ENCODE data around the gene FAM47B.

FAM47B gene

DNA sequence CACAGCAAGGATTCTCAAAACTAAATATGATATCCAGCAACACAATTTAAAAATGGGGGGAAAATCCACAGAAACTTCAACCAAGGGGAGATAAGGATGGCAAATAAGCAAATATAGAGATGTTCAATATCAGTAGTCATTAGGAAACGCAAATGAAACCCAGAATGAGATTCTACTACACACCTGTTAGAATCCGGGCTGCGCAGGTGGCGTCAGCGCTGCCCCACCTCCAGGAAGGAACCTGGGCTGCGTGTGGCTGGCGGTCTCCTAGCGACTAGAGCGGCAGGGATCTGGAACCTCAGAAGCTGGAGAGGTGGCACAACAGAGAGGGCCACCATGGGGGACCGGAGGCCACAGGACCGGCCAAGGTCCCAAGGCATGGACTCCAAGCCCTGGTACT is at the start of gene FAM47B:
TSS of gene FAM47B (plus strand) at position 301 of the 400 bp plus-strand sequence. CDS start at position 337, 36 bp downstream.
- DNase-seq: no peak

DNA sequence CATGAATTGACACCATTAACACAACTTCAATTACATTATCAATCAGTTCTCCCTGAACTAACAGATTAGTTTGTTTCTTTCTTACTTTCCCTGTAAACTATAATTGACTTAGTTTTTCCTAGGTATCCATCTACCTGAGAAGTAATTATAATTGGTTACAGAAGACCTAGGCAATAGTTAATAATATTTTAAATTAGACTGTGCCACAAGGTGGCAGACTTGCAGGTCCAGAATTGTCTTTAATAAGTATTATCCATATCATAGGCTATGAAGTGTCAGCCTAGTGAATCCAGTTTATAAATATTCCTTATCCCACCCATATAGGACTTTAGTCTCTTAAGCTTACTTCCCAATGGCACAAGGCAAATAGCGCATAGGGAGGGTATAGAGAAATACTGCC is 48.9 kb upstream of the FAM47B start:
- DNase-seq: no peak

DNA sequence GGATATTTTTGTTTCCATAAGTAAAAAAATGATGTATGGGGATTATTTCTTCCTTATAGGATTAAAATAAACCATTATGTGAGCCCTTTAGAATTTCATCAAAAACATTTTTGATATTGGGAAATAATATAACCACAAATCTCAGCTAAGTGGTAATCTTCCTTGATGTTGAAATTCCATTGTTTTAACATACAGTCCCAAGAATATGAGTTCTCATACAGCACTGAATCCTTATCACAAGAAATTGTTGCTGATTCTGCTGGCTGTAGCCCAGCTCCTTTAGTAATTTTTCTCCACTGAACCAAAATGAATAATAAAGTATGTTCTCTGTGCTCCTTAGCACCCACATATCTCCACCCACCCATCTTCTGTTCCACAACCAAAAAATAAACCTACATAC is 41.9 kb upstream of the FAM47B start:
- DNase-seq: no peak

DNA sequence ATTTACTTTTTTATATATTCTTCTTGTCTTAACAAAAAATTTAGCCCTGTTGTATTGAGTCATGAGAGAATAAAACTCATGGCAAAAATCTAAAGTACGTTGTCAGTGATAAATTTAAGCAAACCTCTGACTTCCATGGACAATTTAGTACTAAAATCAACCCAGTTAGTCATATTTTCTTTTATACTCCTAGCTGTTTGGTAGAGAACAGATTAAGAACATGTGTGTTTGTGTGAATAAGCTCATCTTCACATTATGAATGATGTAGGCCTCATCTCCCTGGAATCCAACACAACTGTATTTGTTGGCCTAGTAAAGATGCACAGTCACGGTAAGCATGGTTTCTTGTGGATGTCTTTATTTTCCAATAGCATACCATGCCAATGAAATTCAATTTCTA is 40.8 kb upstream of the FAM47B start:
- no peak for DNase-seq

DNA sequence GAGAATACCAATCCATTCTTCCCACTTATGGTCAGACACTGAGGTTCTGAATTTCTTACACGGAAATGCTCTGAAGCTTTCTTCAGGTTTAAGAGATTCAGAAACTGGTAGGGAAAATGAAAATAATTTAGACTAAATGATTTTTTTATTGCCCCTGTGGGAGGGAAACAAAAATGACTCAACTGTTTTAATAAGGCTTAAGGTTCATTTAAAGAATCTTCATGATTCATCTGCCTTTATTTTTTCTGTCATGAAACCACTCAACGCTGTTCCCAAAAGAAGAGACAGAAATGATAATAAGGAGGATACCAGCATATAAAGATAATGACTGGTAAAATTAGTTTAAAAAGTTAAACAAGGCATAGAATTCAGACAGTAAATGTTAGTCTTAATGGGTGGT is 39.3 kb upstream of the FAM47B start:
- no peak for DNase-seq

DNA sequence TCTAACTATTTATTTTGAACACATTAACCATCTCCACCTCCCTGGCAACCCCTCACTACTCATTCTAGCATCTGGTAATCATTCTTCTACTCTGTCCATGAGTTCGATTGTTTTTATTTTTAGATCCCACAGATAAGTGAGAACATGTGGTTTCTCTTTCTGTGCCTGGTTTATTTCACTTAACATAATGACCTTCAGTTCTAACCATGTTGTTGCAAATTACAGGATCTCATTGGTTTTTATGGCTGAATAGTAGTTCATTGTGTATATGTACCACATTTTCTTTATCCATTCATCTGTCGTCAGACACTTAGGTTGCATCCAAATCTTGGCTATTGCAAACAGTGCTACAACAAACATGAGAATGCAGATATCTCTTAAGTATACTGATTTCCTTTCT is 33.4 kb upstream of the FAM47B start:
- no peak for DNase-seq

DNA sequence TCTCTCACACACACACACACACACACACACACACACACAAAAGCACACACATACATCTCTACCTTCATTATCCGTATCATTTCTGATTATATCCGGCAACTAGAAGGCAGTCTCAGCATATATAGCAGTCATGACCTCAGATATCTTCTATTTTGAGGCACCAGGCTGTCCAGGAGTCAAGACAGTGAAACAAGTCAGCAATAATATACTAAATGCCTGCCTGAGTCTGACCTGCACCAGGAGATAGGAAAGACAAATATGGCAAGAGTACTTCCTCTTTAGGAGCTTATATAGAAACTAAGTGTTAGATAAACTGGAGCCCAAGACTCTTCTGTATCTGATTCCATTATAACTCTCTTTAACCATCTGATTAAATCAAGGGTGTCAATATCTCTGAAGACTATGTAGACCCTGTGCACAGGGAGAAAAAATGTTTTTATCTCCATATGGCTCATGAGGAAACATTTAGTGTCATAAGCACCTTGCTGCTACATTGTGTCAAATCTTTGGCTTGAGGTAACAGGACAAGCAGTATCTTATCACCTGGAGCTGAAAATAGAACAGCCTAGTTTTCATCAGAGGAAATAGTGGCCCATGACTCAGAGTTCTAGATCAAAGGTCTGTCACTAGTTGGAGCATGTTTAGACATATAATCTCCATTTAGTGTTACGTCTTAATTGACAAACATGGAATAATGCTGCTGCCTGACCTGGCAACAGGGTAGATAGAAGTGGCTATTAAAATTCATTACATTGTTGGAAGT is 27.0 kb upstream of the FAM47B start:
- no peak for DNase-seq

DNA sequence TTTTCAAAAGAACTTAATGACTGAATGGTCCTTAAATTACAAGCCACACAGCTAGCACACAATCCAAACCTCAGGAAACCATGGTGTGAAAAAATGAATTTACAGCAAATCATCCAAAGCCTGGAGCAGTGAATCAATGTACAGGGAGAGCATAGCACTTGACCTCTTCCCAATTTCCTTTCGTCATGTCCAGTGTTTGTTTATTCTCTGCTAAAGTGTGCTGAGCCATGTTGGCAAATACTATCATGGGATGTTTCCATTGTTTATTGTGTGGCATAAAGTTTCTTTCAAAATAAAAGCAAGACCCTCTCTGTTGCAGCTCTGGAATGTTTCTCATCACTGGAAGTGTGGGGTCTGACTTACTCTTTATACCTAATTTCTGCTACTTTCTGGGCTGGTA is 25.4 kb upstream of the FAM47B start:
- no peak for DNase-seq

DNA sequence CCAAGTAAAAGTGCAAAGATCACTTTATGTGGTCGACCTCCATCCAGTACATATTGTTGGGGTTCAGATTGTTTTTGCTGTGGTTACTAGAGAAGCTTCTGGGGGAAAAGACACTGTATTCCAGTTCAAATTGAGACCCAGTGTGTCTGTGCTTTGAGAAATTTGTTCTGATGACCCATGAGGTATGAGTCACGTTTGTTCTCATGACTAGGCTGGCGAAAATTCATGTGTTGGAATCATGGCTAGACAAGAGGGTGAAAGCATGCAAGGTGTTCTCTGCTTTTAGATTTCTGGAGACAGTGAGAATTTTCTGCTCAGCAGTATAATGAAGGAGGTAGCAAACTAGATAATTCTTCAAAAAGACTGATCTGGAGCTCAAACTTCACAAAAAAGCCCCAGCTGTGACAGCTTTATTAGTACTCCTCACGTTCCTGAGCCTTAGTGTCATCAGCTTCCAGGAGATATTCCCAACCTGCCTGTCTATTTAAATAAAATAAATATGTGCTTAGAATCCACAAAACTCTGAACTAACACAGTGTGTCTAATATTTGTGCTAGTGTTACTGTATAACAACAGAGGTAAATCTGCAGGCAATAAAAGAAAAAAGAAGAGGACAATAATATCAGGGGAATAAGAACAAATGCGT is 24.4 kb upstream of the FAM47B start:
- no peak for DNase-seq

DNA sequence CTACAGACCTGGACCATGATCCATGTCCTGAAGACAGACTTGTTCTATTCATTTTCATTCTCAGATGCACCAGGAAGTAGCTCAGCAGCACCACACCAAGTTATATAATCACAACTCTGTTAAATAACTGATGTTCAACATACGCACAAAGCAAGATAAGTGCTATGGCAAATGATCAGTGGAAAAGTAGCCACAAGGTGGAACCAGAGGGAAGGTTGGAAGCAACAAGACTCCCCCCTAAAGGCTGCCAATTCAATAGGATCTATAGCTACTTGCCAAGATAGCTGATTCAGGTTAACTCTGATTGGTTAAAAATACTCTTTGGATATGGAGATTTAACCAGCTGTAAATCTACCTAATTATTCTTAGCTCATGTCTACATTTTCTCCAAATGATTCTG is 23.7 kb upstream of the FAM47B start:
- no peak for DNase-seq

DNA sequence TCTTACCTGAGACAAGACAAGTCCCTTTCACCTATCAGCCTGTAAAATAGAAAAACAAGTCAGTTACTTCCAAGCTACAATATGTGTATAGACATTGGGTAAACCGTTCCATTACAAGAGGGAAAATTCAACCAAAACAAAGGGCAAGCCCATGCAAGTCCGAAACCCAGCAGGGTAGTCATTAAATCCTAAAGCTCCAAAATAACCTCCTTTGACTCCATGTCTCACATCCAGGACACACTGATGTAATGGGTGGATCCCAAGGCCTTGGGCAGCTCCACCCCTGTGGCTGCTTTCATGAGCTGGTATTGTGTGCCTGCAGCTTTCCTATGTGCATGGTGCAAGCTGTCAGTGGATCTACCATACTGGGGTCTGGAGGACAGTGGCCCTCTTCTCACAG is 14.7 kb upstream of the FAM47B start:
- DNase-seq: no peak

DNA sequence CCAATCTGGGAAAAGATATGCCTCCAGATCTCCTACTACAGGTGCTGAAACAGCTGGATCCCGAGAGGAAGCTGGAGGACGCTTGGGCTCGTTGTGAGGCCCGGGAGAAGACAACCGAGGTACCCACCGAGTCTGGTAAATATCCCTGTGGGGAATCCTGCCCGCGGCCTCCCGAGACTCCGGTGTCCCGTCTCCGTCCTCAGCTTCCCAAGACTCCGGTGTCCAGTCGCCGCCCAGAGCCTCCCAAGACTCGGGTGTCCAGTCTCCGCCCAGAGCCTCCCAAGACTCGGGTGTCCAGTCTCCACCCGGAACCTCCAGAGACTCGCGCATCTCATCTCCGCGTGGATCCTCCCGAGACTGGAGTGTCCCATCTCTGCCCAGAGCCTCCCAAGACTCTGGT is 639 bp downstream of the FAM47B start:
- no peak for DNase-seq

DNA sequence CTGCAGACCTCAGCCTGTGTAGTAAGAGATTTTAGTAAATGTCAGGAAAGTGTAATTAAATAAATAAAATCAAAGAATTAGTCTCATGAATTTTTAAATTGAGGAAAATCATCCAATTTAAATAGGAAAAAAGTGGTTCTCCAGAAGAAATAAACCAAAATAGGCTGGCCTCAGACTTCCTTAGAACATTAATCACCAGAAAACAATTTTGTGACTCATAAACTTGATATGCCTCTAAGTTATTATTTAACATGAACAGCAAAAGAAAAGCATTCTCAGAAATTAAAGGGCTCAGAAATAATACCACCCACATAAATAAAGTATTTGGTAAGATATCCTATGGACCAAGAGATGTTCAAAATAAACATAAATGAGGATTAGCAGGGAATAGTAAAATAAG is 14.3 kb downstream of the FAM47B start:
- DNase-seq: no peak

DNA sequence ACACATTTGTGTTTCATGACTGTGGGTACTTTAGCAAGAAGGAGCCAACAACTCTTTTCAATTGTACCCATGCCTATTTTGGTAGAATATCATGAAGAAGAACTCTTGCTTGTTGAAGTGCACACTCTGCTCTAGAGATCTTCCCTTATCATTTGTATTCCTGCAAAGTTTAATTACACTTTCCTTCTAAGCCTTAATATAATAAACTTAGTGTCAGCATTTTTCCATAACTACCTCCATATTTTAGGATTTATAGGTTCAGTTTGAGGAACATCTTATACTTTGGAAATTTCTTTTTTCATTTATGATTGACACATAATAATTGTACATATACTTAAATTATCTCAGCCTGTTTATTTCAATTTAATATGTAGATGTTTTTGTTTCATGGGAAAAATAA is 19.1 kb downstream of the FAM47B start:
- no peak for DNase-seq

DNA sequence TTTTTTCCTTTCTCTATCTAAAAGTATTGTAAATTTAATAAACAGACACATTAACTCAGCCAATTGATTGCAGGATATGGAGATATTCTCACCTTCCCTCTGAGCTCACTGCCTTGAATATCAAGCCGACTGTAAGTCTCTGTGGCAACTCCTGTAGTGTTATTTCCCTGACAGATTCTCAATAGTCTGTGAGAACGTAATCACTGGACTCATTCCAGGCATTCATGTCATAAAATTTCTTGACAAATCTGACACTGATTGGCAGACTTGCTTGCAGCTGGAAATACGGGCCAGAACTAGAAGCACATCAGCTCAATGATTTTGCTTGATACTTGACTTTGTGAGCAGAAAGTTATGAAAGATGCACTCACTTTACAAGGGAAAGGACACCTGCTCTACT is 29.6 kb downstream of the FAM47B start:
- no peak for DNase-seq

DNA sequence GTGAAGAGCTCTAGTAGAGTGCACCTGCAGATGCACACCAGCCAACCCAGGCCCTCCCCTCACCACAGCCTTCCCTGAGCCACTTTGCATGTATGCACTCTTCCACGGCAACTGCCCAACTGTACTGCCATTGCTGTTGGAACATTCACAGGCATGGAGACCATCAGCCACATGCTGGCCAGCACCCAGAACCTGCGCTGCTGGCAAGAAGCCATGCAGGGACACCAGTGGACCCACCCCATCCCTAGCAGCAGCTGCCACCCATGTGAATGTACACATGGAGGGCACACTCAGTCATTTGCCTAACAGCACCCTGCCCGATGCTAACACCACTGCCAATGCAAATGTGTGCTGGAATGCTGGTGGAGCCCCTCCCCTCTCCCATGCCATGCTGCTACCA is 35.6 kb downstream of the FAM47B start:
- DNase-seq: no peak

DNA sequence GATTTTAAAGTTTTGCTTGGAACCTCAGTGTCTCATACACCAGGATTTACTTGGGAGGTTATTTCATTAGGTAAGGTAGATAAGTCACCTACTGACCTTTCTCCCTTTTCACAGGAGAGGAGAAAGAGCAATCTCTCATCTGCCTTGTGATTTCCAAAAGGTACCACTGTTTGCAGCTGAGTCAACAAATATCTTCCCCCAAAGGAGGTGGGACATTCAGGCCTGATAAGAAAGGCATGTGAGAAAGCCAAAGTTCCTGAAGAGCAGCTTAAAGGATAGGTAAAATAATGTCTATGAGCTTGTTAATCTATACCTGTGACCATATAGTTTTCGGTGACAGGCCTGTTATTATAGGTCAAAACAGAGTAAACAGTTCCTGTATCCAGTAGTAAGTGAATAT is 45.0 kb downstream of the FAM47B start:
- DNase-seq: no peak
